A204.1 (cell line): ENCODE results near the gene F3.
A peak's percentile ranks its signal among the peaks of the same experiment; 100 is the strongest.

Source experiments
- FAIRE-seq: peaks from 2 replicates; lab custom pipeline; 2012; peaks lifted over from hg19 to GRCh38; lab: Jason Lieb, UNC

The F3 gene

GRCh38 chr1:94552071-94552586 lies 10.6 kb upstream of the F3 start:
- FAIRE-seq: no peak

DNA sequence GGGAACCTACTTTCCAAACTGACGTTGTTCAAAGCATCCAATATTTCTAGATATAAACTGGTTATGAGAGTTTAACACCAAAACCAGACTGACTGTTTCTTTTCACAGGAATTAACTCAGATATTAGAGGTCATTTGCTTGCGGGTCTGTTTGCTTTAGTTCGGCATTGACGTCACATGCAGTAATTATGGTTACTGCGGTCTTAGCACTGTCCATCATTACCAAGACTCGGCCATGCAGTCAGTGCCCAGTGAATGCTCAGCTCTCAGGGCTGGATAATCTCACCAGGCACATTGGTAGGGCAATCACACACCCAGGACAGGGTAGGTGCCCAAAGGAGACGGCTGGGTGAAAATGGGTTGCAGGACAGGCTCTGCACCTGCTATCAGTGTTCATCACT lies 9.9 kb upstream of the F3 start:
- FAIRE-seq: no peak

- FAIRE-seq: no peak
Observed at GRCh38 chr1:94550800-94551241, 9.3 kb upstream of the F3 start.

GRCh38 chr1:94550396-94550795 lies 8.8 kb upstream of the F3 start:
- FAIRE-seq: no peak

DNA sequence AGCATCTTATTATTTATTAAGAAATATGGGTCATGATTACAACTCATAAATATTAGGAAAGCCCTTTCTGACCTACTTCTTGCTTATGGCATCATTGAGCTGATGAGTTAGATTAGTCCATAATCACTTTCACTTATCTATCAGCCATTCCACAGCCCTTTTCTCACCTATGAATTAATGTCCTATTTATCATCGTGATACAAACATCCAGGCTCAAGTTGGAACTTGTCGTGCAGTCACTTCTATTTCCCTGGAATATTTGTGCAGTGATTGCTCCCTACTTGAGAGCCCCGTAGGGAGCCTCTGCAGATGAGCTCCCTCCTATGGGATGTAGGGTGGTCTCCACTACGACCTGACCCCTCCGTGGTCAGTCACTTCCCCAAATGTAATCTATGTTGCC lies 8.1 kb upstream of the F3 start:
- no peak for FAIRE-seq

DNA sequence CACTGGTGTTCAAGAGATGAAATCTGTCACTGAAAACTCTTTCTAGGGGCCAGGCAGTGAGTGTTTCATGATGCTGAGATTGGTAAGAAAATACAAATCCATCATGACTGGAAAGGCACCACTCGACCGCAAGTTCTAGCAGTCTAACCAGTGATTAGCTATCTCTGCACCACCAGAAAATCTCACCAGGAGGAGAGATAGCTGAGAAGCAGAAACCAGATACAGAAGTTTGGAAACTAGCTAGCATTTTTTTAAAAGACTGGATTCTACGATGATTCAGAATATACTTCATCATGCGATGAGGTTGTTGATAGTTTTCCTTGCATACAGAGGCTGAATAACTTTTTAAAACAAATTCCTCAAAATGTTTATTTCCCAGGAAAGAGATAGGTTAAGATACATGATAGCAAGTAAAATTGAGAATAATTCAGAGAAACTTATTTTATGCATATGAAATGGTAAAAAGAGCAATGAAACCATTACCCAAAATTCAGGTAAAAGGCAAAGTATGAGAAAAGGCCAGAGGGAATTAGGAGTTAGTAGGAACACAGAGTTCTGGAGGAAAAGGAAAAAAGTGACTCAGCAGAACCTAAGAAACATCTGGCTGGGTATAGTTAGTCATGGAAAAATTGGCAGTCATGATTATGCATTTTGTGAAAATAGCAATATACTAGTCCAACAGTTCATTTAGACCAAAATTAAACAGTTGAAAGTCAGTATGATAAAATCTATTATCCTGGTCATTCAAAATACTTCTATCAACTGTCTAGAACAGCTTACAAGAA lies 3.3 kb upstream of the F3 start:
- FAIRE-seq: no peak

DNA sequence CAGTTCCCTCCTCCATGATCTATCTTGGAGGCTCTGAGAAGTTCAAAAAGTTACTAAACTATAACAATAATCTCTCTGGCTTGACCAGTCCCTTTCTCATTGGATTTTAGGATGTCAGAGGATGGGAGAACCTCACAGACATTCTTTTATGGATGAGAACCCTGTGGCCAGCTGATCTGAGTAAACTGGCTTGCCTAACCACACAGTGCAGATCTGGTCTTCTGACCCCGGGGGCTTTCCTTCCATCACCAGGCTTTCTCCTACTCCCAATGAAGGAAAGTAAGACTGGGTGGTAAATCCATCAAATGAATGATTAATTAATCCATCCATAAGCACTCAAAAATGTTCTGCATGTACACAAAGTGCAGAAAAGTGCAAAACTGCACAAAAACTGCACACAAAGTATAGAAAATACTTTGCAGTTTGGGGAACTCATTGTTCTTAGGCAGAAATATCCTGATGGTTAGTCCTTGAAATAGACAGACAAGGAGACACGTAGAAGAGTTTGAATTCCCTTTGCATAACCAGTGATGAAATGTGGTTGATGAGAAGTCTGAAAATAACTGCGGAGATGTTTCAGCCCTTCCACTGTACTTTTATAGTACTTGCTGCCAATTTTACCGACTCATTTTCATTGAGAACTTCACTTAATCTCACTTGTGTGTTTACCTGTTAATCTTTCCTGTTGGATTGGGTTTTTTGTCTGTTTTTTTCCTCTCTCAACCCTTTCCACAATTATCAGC lies 2.5 kb upstream of the F3 start:
- FAIRE-seq: no peak

DNA sequence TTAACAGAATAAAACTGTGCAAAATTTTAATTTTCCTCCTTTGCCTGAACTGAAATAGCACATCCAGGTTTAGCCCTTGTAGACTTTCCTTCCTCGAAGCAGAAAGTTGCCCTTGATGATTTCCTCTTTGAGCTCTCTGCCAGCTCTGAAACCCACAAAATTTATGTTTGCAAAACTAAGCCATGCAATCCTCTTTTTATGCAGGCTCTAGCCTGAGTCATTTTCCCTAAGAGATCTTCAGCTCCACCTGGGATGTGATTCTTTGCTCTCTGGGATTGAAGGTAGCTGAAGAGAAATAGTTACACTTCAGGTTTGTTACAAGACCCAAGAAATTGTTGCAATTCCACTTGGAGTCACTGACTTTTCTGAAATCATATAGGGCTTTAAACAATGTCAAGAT lies 1.4 kb upstream of the F3 start:
- FAIRE-seq: no peak

- FAIRE-seq: no peak
Observed at GRCh38 chr1:94542088-94542870, 720 bp upstream of the F3 start.

DNA sequence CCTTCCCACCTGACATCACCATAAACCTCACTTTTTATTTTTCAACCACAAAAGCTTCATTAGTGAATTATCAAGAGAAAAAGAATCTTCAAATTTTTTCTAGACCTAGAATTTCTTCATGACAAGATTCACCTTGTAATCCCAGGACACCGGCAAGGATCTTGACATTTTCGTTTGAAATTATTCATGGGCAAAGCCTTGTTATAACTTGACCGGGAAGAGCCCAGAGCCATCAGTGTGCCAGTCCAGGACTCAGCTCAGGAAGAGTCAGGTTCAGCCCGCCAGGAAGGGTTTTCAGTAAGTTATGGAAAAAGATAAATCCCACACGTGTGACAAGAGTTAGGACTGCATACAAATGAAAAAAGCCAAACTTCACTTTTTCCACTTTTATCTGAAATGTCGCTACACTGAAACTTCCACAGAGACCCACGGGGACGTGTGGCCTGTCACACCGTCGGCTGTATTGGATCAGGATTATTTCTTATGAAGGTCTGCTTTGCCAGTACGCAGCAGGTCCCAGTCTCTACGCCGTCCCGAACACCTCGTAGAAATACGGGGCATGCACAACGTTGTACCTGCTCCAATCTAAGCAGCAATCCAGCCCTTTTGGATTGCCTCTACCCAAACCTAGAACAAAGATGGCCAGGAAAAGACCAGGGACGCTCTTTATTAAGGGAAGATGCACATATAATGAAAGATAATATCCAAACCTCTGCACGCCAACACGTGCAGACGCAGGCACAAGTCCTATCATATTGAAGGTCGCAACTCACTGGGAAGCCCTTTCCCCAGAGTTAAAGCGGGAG lies 916 bp downstream of the F3 start:
- no peak for FAIRE-seq

DNA sequence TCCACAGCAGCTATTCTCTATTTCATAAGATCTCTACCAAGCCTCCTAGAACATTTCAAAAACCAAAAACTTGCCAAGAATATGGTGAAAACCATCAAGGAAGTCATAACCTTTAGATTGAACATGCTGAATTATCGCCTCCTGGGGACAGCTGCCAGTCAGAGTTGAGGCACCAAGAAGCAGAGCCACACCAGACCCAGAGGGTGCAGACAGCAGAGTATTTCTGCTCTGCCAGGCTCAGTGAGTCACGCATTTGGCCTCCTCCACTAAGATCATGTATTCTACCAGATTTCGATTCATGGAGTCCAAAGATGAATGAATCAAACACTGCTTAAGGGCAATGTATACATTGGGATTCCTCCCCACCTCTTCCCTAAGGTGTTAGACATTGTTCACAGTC lies 2.1 kb downstream of the F3 start:
- FAIRE-seq: no peak

- no peak for FAIRE-seq
Observed at GRCh38 chr1:94538243-94538827, 3.2 kb downstream of the F3 start.

DNA sequence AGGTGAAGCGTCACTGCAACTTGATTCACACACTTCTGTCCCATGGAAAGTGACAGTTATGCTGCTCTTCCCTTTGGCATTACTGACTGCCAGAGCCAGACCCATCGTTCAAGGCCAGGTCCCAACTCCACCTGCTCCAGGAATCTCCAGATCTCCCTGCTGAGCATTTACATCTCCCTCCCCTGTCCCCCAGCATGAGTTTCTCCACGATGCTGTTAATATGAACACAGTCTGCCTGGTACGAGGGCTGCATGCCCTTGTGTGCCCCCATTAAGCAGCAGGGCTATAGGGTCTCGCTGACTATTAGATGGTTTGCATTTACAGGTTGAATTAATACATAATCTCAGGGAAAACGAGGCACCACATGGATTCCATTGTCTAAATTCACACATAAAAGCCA lies 4.3 kb downstream of the F3 start:
- no peak for FAIRE-seq

- FAIRE-seq: no peak
Observed at GRCh38 chr1:94535879-94536278, 5.7 kb downstream of the F3 start.

DNA sequence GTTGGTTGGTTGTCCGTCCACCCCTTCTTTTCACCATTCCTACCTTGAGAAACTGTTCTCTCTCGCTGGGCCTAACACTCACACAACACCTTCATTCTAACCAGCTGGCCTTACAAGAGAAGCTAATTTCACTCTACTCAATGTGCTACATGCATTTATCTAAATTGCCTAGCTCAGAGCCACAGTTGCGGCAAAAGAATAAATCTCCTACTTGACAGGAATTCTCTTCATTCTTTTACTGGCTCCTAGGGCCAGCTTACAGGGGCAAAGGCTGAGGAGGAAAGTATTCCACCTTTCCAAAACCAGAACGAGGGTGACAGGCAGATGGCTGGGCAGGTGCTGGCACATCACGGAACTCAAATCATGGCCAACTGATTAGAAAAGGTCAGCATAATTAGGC lies 6.5 kb downstream of the F3 start:
- FAIRE-seq: no peak

GRCh38 chr1:94532077-94532476 lies 9.5 kb downstream of the F3 start:
- FAIRE-seq: no peak

- no peak for FAIRE-seq
Observed at GRCh38 chr1:94531664-94532063, 9.9 kb downstream of the F3 start.

DNA sequence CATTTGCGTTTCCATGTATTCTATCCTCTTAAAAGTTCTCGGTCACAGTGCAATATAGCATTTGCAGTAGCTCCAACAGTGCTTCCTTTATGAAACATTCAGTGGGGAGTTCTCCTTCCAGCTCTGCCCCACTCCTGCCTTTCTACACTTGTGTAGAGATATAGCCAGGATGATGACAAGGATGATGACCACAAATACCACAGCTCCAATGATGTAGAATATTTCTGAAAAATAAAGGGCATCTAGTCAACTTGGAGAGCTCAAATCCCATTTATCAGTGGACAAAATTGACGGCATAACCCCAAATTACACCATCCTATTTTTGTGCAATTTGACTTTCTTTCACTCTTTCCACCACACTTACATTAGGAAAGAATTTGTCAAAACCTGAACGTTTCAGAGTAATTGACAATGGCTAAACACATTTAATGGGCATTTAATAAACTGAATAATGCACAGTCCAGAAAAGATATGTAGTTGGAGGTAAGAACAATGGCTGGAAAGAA lies 11.1 kb downstream of the F3 start:
- FAIRE-seq: no peak

- peak; percentile 55 for FAIRE-seq
Observed at GRCh38 chr1:94529416-94529815, 12.1 kb downstream of the F3 start.

DNA sequence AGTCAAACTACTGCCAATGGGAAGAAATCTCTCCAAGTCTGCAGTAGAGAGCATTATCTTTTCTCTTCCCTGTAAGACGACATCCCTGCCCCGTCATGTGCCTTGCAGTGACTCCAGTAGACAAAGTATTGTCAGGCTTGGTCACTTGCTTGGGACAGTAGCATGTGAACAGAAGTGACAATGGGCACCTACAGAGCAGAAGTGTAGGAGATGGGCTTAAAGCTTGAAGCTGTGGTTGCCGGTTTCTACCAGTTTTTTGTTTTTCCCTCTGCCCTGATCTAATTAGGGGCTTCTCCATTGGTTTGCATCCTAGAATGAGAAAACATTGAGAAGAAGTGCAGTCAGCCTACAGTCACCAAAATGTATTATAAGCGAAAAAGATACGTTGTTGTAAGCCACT lies 12.7 kb downstream of the F3 start:
- FAIRE-seq: no peak

DNA sequence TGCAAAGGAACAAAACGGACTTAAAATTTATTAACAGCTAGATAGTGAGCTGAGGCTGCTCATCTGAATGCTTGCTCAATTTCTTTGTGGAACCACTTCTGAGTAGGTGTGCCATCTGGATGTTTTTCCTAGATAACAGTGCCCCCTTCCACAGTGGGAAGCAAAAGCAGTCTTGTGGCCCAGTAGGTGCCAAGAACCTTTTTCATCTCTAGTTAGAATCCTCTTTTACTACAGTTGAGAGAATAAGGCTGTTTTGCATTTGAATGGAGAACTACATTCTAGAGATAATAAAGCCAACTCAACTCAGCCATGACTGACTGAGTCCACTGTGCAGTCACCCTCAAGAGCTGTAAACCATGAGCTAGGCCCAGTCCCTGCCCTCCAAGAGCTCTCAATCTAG lies 13.3 kb downstream of the F3 start:
- FAIRE-seq: no peak
